Aorta (tissue), 5 donors: Measurements from ENCODE around the gene RAPGEF5. TPM values are rescaled to one million over a fixed set of nuclear protein-coding genes. Genes with fewer than 3 reads are reported as not detected.

ENCODE experiments used
- ATAC-seq: fragments of 200-7000 bp; cut with Tn5 transposase; one replicate; pipeline ENCODE4 v1.9.1; 2022; ENCODE audit warnings: moderate library complexity; ENCODE audit not compliant: low FRiP score
- DNase-seq, 2 donors: peaks; one replicate each; pipeline ENCODE4 v3.0.0-alpha.2; 2020
- H3K27ac ChIP-seq, 2 donors: one replicate each; pipeline ENCODE4 v1.5.1; 2013; ENCODE audit warnings: low read length in 2 of 2, mild to moderate bottlenecking in 2 of 2, moderate library complexity in 2 of 2, control low read depth in 1 of 2, inconsistent platforms in 1 of 2, low read depth in 1 of 2
- H3K27me3 ChIP-seq, 2 donors: one replicate each; pipeline ENCODE4 v1.6.1; 2013; ENCODE audit warnings: control low read depth in 1 of 2, low read length in 1 of 2, mild to moderate bottlenecking in 1 of 2, moderate library complexity in 1 of 2; ENCODE audit not compliant: insufficient read depth in 2 of 2, control insufficient read depth in 1 of 2
- H3K36me3 ChIP-seq, 2 donors: one replicate each; pipeline ENCODE4 v1.6.1; 2013; ENCODE audit warnings: control low read depth in 1 of 2, low read length in 1 of 2, mild to moderate bottlenecking in 1 of 2; ENCODE audit not compliant: insufficient read depth in 2 of 2, control insufficient read depth in 1 of 2
- H3K4me1 ChIP-seq, 2 donors: one replicate each; pipeline ENCODE4 v1.6.1; 2013; ENCODE audit warnings: low read length in 2 of 2, control low read depth in 1 of 2, mild to moderate bottlenecking in 1 of 2, moderate library complexity in 1 of 2; ENCODE audit not compliant: insufficient read depth in 2 of 2, control insufficient read depth in 1 of 2
- H3K4me3 ChIP-seq, 2 donors: one replicate each; pipeline ENCODE4 v1.5.1; 2013; ENCODE audit warnings: low read length in 2 of 2, control low read depth in 1 of 2, mild to moderate bottlenecking in 1 of 2
- H3K9me3 ChIP-seq: one replicate; pipeline ENCODE4 v1.6.1; 2013; ENCODE audit warnings: mild to moderate bottlenecking, low read length; ENCODE audit not compliant: control insufficient read depth
- WGBS, 2 donors: extraction: QIAGEN DNeasy Blood & Tissue Kit; methylation state at CpG; one replicate each; pipeline ENCODE4 v1.1.7; 2013; 5-methylcytosine and 5-hydroxymethylcytosine counted together
- intact Hi-C, 2 donors: fragments of 100-400 bp; cut with DNase I; formaldehyde crosslinking; loops; one replicate each; pipeline versions ENCODE4 v1.14.2 to v1.15.0; 2022
- polyA plus RNA-seq, 2 donors: library from polyadenylated mRNA; stranded (reverse); fragments of 200-250 nt; gene quantifications; one replicate each; pipeline ENCODE4 v1.2.3, GENCODE V29; 2013
- total RNA-seq, 2 donors: library from RNA; stranded (reverse); fragmentation: NEBNext Ultra II Directional; extraction: Animal tissue kit (Norgen Biotek cat#: 25700); gene quantifications; one replicate each; pipeline ENCODE4 v1.2.1, GENCODE V29; 2021
- donor health status: healthy with polysubstance abuse.
- donor health status: Bipolar disorder and iron deficiency.
- donor health status: DM: no; HTN: no; CAD: no.
- donor health status: DM: no; HTN: no; CAD: no.
- donor health status: DM: yes; HTN: yes; CAD: no.

The RAPGEF5 gene
- total and polyA plus RNA-seq, 4 donors = 8.4 to 77.1 (median 45.0) TPM

- WGBS, 2 donors = 93% methylated on average over 8 of the region's 8 CpGs
These were observed 166.2 kb downstream of the RAPGEF5 start for GRCh38 chr7:22190736-22191135.

GRCh38 chr7:22189741-22190140 is 167.2 kb downstream of the RAPGEF5 start:
- Histone ChIP-seq H3K4me3 (no peak overlapping the region), H3K9me3 (no peaks in the 10 kb centered on the region), H3K27ac (no peak overlapping the region), H3K4me1 (no peaks in the 10 kb centered on the region), H3K27me3 (no peaks in the 10 kb centered on the region), H3K36me3 (no peaks in the 10 kb centered on the region)
- DNase-seq (no peak), ATAC-seq (no peak)
- intact Hi-C loops = loop anchor here in 1 of 2 donors (5.0 kb wide), 1 partner anchor 58 kb away; no protein-coding TSS in a partner anchor
- 89 to 90% methylated on average over 6 of the region's 6 CpGs for WGBS, 2 donors

More at GRCh38 chr7:22190736-22191135, 166.2 kb downstream of the RAPGEF5 start:
- intact Hi-C loops = loop anchor here in 1 of 2 donors (5.0 kb wide), 1 partner anchor 57 kb away; no protein-coding TSS in a partner anchor
- Histone ChIP-seq H3K4me3 (no peak overlapping the region), H3K9me3 (no peaks in the 10 kb centered on the region), H3K36me3 (no peaks in the 10 kb centered on the region), H3K27me3 (no peaks in the 10 kb centered on the region), H3K4me1 (no peaks in the 10 kb centered on the region), H3K27ac (no peak overlapping the region)
- ATAC-seq = no peak
- DNase-seq = no peak

GRCh38 chr7:22189230-22189629 is 167.7 kb downstream of the RAPGEF5 start:
- Histone ChIP-seq H3K4me1 (no peaks in the 10 kb centered on the region), H3K27ac (no peak overlapping the region), H3K4me3 (no peak overlapping the region), H3K9me3 (no peaks in the 10 kb centered on the region), H3K27me3 (no peaks in the 10 kb centered on the region), H3K36me3 (no peaks in the 10 kb centered on the region)
- WGBS, 2 donors = 94 to 96% methylated on average over 3 of the region's 3 CpGs
- ATAC-seq (no peak), DNase-seq (no peak)
- intact Hi-C loops = no loop called here

- intact Hi-C loops = no loop called here
- no peak overlapping the region for H3K4me3 ChIP-seq
- no peak overlapping the region for H3K27ac ChIP-seq
- no peaks in the 10 kb centered on the region for H3K4me1 ChIP-seq
- no peaks in the 10 kb centered on the region for H3K27me3 ChIP-seq
- no peaks in the 10 kb centered on the region for H3K36me3 ChIP-seq
- ATAC-seq = no peak
- no peak for DNase-seq
- H3K9me3 ChIP-seq = no peaks in the 10 kb centered on the region
- 91 to 93% methylated on average over 6 of the region's 6 CpGs for WGBS, 2 donors
These were observed 169.1 kb downstream of the RAPGEF5 start for GRCh38 chr7:22187691-22188348.

GRCh38 chr7:22185559-22185958 is 171.4 kb downstream of the RAPGEF5 start:
- H3K27ac ChIP-seq = no peak overlapping the region
- intact Hi-C loops = no loop called here
- no peaks in the 10 kb centered on the region for H3K9me3 ChIP-seq
- no peaks in the 10 kb centered on the region for H3K27me3 ChIP-seq
- DNase-seq = no peak
- no peaks in the 10 kb centered on the region for H3K4me1 ChIP-seq
- no peaks in the 10 kb centered on the region for H3K36me3 ChIP-seq
- ATAC-seq = no peak
- WGBS, 2 donors = 96 to 100% methylated on average over 1 of the region's 1 CpG
- H3K4me3 ChIP-seq = no peak overlapping the region

- no peaks in the 10 kb centered on the region for H3K4me1 ChIP-seq
- no peak for ATAC-seq
- H3K27me3 ChIP-seq = no peaks in the 10 kb centered on the region
- no peak overlapping the region for H3K27ac ChIP-seq
- no peak for DNase-seq
- intact Hi-C loops = no loop called here
- no peak overlapping the region for H3K4me3 ChIP-seq
- peaks cover 1% of the 10 kb centered on the region for H3K9me3 ChIP-seq
- no peaks in the 10 kb centered on the region for H3K36me3 ChIP-seq
- 92 to 97% methylated on average over 5 of the region's 5 CpGs for WGBS, 2 donors
These were observed 172.3 kb downstream of the RAPGEF5 start for GRCh38 chr7:22184549-22185199.

- ATAC-seq (no peak), DNase-seq (no peak)
- WGBS, 2 donors = 88 to 90% methylated on average over 6 of the region's 6 CpGs
- intact Hi-C loops = no loop called here
- no peaks in the 10 kb centered on the region for H3K36me3 ChIP-seq
- no peak overlapping the region for H3K27ac ChIP-seq
- no peak overlapping the region for H3K4me3 ChIP-seq
- peaks cover 1% of the 10 kb centered on the region for H3K9me3 ChIP-seq
- H3K27me3 ChIP-seq = no peaks in the 10 kb centered on the region
- H3K4me1 ChIP-seq = no peaks in the 10 kb centered on the region
These were observed 173.3 kb downstream of the RAPGEF5 start for GRCh38 chr7:22183522-22184280.

GRCh38 chr7:22182149-22182548 is 174.8 kb downstream of the RAPGEF5 start:
- Histone ChIP-seq H3K4me3 (no peak overlapping the region), H3K4me1 (no peaks in the 10 kb centered on the region), H3K36me3 (no peaks in the 10 kb centered on the region), H3K27ac (no peak overlapping the region), H3K27me3 (no peaks in the 10 kb centered on the region), H3K9me3 (peaks cover 1% of the 10 kb centered on the region)
- no peak for DNase-seq
- intact Hi-C loops = no loop called here
- no peak for ATAC-seq
- WGBS, 2 donors = 91 to 92% methylated on average over 4 of the region's 4 CpGs
